HG02870 (cell line): ENCODE measurements around the gene KDM4B.

Source experiments
- ATAC-seq: cut with Tn5 transposase; IDR thresholded peaks from one replicate; pipeline ENCODE4 v1.9.1; 2021; ENCODE audit warnings: mild to moderate bottlenecking, moderate library complexity; ENCODE audit not compliant: unreplicated experiment

The KDM4B gene

GRCh38 chr19:5103061-5103701 lies 134.3 kb downstream of the KDM4B start:
- ATAC-seq = no peak

- ATAC-seq = no peak
Observed at GRCh38 chr19:5103812-5104410, 135.0 kb downstream of the KDM4B start.

- no peak for ATAC-seq
Observed at GRCh38 chr19:5104871-5105351, 136.0 kb downstream of the KDM4B start.

- no peak for ATAC-seq
Observed at GRCh38 chr19:5106191-5106726, 137.3 kb downstream of the KDM4B start.

- ATAC-seq = no peak
Observed at GRCh38 chr19:5106971-5107370, 138.1 kb downstream of the KDM4B start.

GRCh38 chr19:5107432-5108122 lies 138.7 kb downstream of the KDM4B start:
- no peak for ATAC-seq

GRCh38 chr19:5108123-5108596 lies 139.2 kb downstream of the KDM4B start:
- ATAC-seq = no peak

GRCh38 chr19:5108866-5109265 lies 140.0 kb downstream of the KDM4B start:
- ATAC-seq = no peak

- ATAC-seq = no peak
Observed at GRCh38 chr19:5109560-5109959, 140.6 kb downstream of the KDM4B start.

GRCh38 chr19:5110546-5110945 lies 141.6 kb downstream of the KDM4B start:
- ATAC-seq = no peak

GRCh38 chr19:5111051-5111450 lies 142.1 kb downstream of the KDM4B start:
- no peak for ATAC-seq

GRCh38 chr19:5112175-5112574 lies 143.3 kb downstream of the KDM4B start:
- no peak for ATAC-seq

GRCh38 chr19:5112681-5113575 lies 144.0 kb downstream of the KDM4B start:
- no peak for ATAC-seq

- ATAC-seq = no peak
Observed at GRCh38 chr19:5113633-5114586, 145.0 kb downstream of the KDM4B start.

- no peak for ATAC-seq
Observed at GRCh38 chr19:5114727-5115126, 145.8 kb downstream of the KDM4B start.

GRCh38 chr19:5115351-5115750 lies 146.4 kb downstream of the KDM4B start:
- ATAC-seq = no peak

- ATAC-seq = no peak
Observed at GRCh38 chr19:5115771-5116202, 146.9 kb downstream of the KDM4B start.

GRCh38 chr19:5116292-5116691 lies 147.4 kb downstream of the KDM4B start:
- ATAC-seq = no peak

GRCh38 chr19:5117421-5117820 lies 148.5 kb downstream of the KDM4B start:
- no peak for ATAC-seq

- no peak for ATAC-seq
Observed at GRCh38 chr19:5118026-5118425, 149.1 kb downstream of the KDM4B start.
